Trophoblast cell (in vitro differentiated cells and primary cell): Measurements from ENCODE around the gene FAM47E.

Source experiments
- DNase-seq, 2 donors: peaks; one replicate each; pipeline ENCODE4 v3.0.0-alpha.2; 2016
- H2AFZ ChIP-seq: 2 replicates; pipeline ENCODE4 v1.6.1; 2013; ENCODE audit warnings: low read length, moderate library complexity, mild to moderate bottlenecking; ENCODE audit not compliant: insufficient read depth, poor library complexity
- H2AK5ac ChIP-seq: 2 replicates; pipeline ENCODE4 v1.6.1; 2013; ENCODE audit warnings: mild to moderate bottlenecking, low read length
- H2BK120ac ChIP-seq: 2 replicates; pipeline ENCODE4 v1.6.1; 2013; ENCODE audit warnings: low read length, mild to moderate bottlenecking, moderate library complexity; ENCODE audit not compliant: insufficient read depth, poor library complexity
- H2BK12ac ChIP-seq: 2 replicates; pipeline ENCODE4 v1.6.1; 2013; ENCODE audit warnings: mild to moderate bottlenecking, low read length, moderate library complexity
- H2BK5ac ChIP-seq: 2 replicates; pipeline ENCODE4 v1.6.1; 2013; ENCODE audit warnings: low read length, low read depth, moderate library complexity, mild to moderate bottlenecking; ENCODE audit not compliant: poor library complexity
- H3K14ac ChIP-seq: 2 replicates; pipeline ENCODE4 v1.6.1; 2013; ENCODE audit warnings: mild to moderate bottlenecking, low read length
- H3K18ac ChIP-seq: 2 replicates; pipeline ENCODE4 v1.6.1; 2013; ENCODE audit warnings: mild to moderate bottlenecking, low read length
- H3K23ac ChIP-seq: 2 replicates; pipeline ENCODE4 v1.6.1; 2013; ENCODE audit warnings: low read length
- H3K27ac ChIP-seq: 2 replicates; pipeline ENCODE4 v1.5.1; 2013; ENCODE audit warnings: low read depth, mild to moderate bottlenecking, inconsistent platforms, low read length, moderate library complexity
- H3K27me3 ChIP-seq: 2 replicates; pipeline ENCODE4 v1.6.1; 2013; ENCODE audit warnings: inconsistent platforms, mild to moderate bottlenecking, low read length, moderate library complexity; ENCODE audit not compliant: insufficient read depth
- H3K36me3 ChIP-seq, 2 experiments: 1 replicate in 1 of 2; 2 replicates in 1 of 2; pipeline ENCODE4 v1.6.1; 2013; ENCODE audit warnings: low read length in 2 of 2, mild to moderate bottlenecking in 2 of 2, moderate library complexity in 1 of 2; ENCODE audit not compliant: insufficient read depth in 2 of 2, control insufficient read depth in 1 of 2
- H3K4ac ChIP-seq: 2 replicates; pipeline ENCODE4 v1.6.1; 2013; ENCODE audit warnings: low read depth, mild to moderate bottlenecking, low read length, moderate library complexity
- H3K4me1 ChIP-seq, 2 experiments: 1 replicate in 1 of 2; 2 replicates in 1 of 2; pipeline ENCODE4 v1.6.1; 2013; ENCODE audit warnings: low read length in 2 of 2, mild to moderate bottlenecking in 2 of 2, moderate library complexity in 1 of 2; ENCODE audit not compliant: insufficient read depth in 2 of 2, control insufficient read depth in 1 of 2
- H3K4me2 ChIP-seq: 2 replicates; pipeline ENCODE4 v1.6.1; 2013; ENCODE audit warnings: inconsistent platforms, mild to moderate bottlenecking, low read length, moderate library complexity
- H3K4me3 ChIP-seq: 2 replicates; pipeline ENCODE4 v1.5.1; 2013; ENCODE audit warnings: mild to moderate bottlenecking, low read depth, low read length, inconsistent platforms
- H3K79me1 ChIP-seq: one replicate; pipeline ENCODE4 v1.6.1; 2013; ENCODE audit warnings: low read length
- H3K79me2 ChIP-seq: 2 replicates; pipeline ENCODE4 v1.6.1; 2013; ENCODE audit warnings: low read length, mild to moderate bottlenecking; ENCODE audit not compliant: control insufficient read depth, insufficient read depth, poor library complexity
- H3K9ac ChIP-seq: 2 replicates; pipeline ENCODE4 v1.6.1; 2013; ENCODE audit warnings: mild to moderate bottlenecking, low read length
- H3K9me3 ChIP-seq: 2 replicates; pipeline ENCODE4 v1.6.1; 2013; ENCODE audit warnings: low read depth, mild to moderate bottlenecking, control low read depth, inconsistent platforms, low read length; ENCODE audit not compliant: insufficient read depth
- H4K12ac ChIP-seq: 2 replicates; pipeline ENCODE4 v1.6.1; 2013; ENCODE audit warnings: low read depth, mild to moderate bottlenecking, low read length, moderate library complexity
- H4K8ac ChIP-seq: 2 replicates; pipeline ENCODE4 v1.6.1; 2013; ENCODE audit warnings: low read depth, mild to moderate bottlenecking, low read length, moderate library complexity
- H4K91ac ChIP-seq: one replicate; pipeline ENCODE4 v1.6.1; 2013; ENCODE audit warnings: low read depth, mild to moderate bottlenecking, low read length, moderate library complexity
- WGBS: extraction: QIAGEN DNeasy Blood & Tissue Kit; methylation state at CpG from one replicate; pipeline ENCODE4 v1.1.7; 2013; ENCODE audit warnings: missing lambda C conversion rate; ENCODE audit not compliant: insufficient read length, insufficient coverage; ENCODE audit errors: extremely low coverage; 5-methylcytosine and 5-hydroxymethylcytosine counted together

The FAM47E gene

DNA sequence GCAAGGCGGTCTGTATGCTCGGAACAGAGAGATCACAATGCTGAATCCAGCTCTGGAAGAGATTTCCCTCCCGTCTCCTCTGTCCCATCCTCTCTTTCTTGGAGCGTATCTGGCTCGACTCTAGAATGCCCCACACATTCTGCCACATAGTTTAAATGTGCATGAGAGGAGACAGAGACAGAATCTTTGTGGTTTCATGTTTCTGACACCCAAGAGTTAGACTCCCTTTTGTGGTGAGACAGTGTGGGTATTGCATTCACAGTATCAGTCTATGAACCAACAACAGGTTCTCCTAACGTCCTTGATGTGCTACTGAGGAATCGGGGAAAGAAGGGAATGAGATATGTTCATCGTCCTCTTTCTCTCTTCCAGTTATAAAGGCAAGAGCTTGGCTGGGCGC lies 25.3 kb downstream of the FAM47E start:
- WGBS = no CpG with 5 or more reads among the region's 9 CpGs

DNA sequence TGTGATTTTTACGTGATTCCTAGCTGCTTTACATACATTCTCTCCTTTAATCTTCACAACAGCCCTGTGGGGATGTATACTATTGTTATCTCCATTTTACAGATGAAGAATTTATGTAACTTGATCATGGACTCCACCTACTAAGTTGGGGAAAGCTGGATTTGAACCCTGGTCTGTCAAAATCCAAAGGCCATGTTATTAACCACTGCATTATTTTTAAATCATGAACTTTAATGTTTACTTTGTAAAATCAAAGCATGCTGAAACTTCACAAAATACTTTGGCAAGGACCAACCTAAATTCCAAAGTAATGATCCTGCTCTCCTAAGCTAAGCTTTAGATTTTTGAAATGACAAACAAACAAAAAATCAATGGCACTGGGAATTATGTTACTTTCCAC lies 26.1 kb downstream of the FAM47E start:
- H4K91ac ChIP-seq = no peak overlapping the region
- H3K4me1 ChIP-seq = peaks cover 7 to 10% of the 10 kb centered on the region in 2 experiments
- no peak overlapping the region for H2AK5ac ChIP-seq
- no peaks in the 10 kb centered on the region for H3K36me3 ChIP-seq
- WGBS = no CpG with 5 or more reads among the region's 1 CpG
- no peak overlapping the region for H4K12ac ChIP-seq
- no peak overlapping the region for H3K9ac ChIP-seq
- no peak overlapping the region for H3K18ac ChIP-seq
- H3K14ac ChIP-seq = no peak overlapping the region
- H3K4me2 ChIP-seq = no peak overlapping the region
- no peak overlapping the region for H3K23ac ChIP-seq
- no peak overlapping the region for H2BK5ac ChIP-seq
- no peak overlapping the region for H2BK12ac ChIP-seq
- DNase-seq = peak in 1 of 2 donors; percentile 82
- no peak overlapping the region for H3K27ac ChIP-seq
- H2AFZ ChIP-seq = no peak overlapping the region
- no peak overlapping the region for H2BK120ac ChIP-seq
- H3K79me2 ChIP-seq = peaks cover 2% of the 10 kb centered on the region
- no peak overlapping the region for H3K4me3 ChIP-seq
- H4K8ac ChIP-seq = no peak overlapping the region
- no peaks in the 10 kb centered on the region for H3K27me3 ChIP-seq
- H3K4ac ChIP-seq = no peak overlapping the region
- no peaks in the 10 kb centered on the region for H3K9me3 ChIP-seq
- H3K79me1 ChIP-seq = no peaks in the 10 kb centered on the region

More for the DNA sequence above, 25.3 kb downstream of the FAM47E start:
- Histone ChIP-seq H3K9me3 (no peaks in the 10 kb centered on the region), H2AFZ (no peak overlapping the region), H3K4me2 (no peak overlapping the region), H3K4me1 (peaks cover 7 to 8% of the 10 kb centered on the region in 2 experiments), H3K23ac (no peak overlapping the region), H3K4ac (no peak overlapping the region), H3K9ac (no peak overlapping the region), H4K91ac (no peak overlapping the region), H2BK5ac (no peak overlapping the region), H2BK120ac (no peak overlapping the region), H3K18ac (no peak overlapping the region), H2AK5ac (no peak overlapping the region), H3K4me3 (no peak overlapping the region), H4K12ac (no peak overlapping the region), H3K79me2 (peaks cover 2% of the 10 kb centered on the region), H3K14ac (no peak overlapping the region), H3K27ac (no peak overlapping the region), H3K27me3 (no peaks in the 10 kb centered on the region), H3K79me1 (no peaks in the 10 kb centered on the region), H2BK12ac (no peak overlapping the region), H4K8ac (no peak overlapping the region), H3K36me3 (no peaks in the 10 kb centered on the region)
- no peak for DNase-seq

DNA sequence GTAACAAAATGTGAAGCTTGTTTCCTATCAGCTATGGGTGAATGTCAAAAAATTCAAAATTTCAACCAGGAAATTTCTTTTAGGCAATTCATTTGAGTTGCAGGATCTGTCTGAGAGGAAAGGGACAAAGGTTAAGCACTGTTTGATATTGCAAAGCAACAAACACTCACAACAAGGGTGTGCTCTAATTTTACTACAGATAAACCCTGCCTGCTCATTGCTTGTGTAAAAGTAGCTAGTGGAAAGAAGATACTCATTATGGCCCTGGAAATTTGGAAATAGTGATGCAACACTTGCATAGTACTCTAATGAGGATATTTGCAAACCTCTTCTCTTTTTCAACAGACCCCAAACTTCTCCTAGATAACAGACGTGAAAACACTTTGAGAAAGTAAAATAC lies 27.1 kb downstream of the FAM47E start:
- Histone ChIP-seq H3K14ac (no peak overlapping the region), H3K27me3 (no peaks in the 10 kb centered on the region), H4K8ac (no peak overlapping the region), H2AFZ (no peak overlapping the region), H2BK12ac (no peak overlapping the region), H3K4me1 (peaks cover 7 to 10% of the 10 kb centered on the region in 2 experiments), H3K4me3 (no peak overlapping the region), H3K4me2 (no peak overlapping the region), H3K23ac (no peak overlapping the region), H3K79me1 (no peaks in the 10 kb centered on the region), H3K9ac (no peak overlapping the region), H3K18ac (no peak overlapping the region), H3K36me3 (no peaks in the 10 kb centered on the region), H3K27ac (no peak overlapping the region), H4K12ac (no peak overlapping the region), H3K79me2 (peaks cover 2% of the 10 kb centered on the region), H4K91ac (no peak overlapping the region), H2AK5ac (no peak overlapping the region), H2BK5ac (no peak overlapping the region), H3K4ac (no peak overlapping the region), H2BK120ac (no peak overlapping the region), H3K9me3 (no peaks in the 10 kb centered on the region)
- no peak for DNase-seq
- no CpG with 5 or more reads among the region's 1 CpG for WGBS

DNA sequence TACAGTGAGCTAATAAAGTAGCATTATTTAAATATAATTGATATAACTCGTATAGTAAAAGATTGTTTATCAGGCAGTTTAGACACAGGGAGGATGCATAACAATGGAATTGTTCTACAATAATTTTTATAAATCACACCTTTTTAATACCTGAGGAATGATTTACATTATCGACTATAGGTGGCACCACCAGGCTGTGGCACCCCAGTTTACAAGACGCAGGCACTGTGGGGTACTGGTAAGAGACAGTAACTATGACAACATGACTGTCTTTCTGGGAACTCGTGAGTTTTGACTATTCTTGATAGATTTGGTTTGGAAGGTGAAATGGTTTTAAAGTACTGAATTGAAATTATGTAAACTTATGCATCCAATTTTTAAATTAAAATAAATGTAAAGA lies 27.9 kb downstream of the FAM47E start:
- no peak overlapping the region for H3K27ac ChIP-seq
- H2AK5ac ChIP-seq = no peak overlapping the region
- no peak overlapping the region for H4K12ac ChIP-seq
- H4K91ac ChIP-seq = no peak overlapping the region
- no peaks in the 10 kb centered on the region for H3K36me3 ChIP-seq
- no peak overlapping the region for H3K4ac ChIP-seq
- H3K9ac ChIP-seq = no peak overlapping the region
- no peaks in the 10 kb centered on the region for H3K27me3 ChIP-seq
- no peak overlapping the region for H3K4me2 ChIP-seq
- no peak overlapping the region for H3K4me3 ChIP-seq
- H3K9me3 ChIP-seq = no peaks in the 10 kb centered on the region
- no peak overlapping the region for H2AFZ ChIP-seq
- no peak overlapping the region for H3K23ac ChIP-seq
- peaks cover 7 to 13% of the 10 kb centered on the region in 2 experiments for H3K4me1 ChIP-seq
- no peak for DNase-seq
- no CpG with 5 or more reads among the region's 4 CpGs for WGBS
- H2BK120ac ChIP-seq = no peak overlapping the region
- H3K14ac ChIP-seq = no peak overlapping the region
- H3K79me2 ChIP-seq = peaks cover 2% of the 10 kb centered on the region
- H3K79me1 ChIP-seq = no peaks in the 10 kb centered on the region
- no peak overlapping the region for H4K8ac ChIP-seq
- H2BK5ac ChIP-seq = no peak overlapping the region
- no peak overlapping the region for H3K18ac ChIP-seq
- no peak overlapping the region for H2BK12ac ChIP-seq
